ENCODE data around the gene FABP6.
A peak's percentile ranks its signal among the peaks of the same experiment; 100 is the strongest.
"Not testable (repeated sequence)": the region's sequence is repeated elsewhere in the genome, so short reads cannot be mapped to it uniquely, and the experiment has no call there.

Gene FABP6, protein sequence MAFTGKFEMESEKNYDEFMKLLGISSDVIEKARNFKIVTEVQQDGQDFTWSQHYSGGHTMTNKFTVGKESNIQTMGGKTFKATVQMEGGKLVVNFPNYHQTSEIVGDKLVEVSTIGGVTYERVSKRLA
- long read RNA-seq, donor 1 = 0 reads
- long read RNA-seq, donor 2 = 0 reads
- long read RNA-seq, donor 3 = 0 reads
- long read RNA-seq, donor 4 = 0 reads
- long read RNA-seq, donor 5 = 0 reads
- long read RNA-seq, donor 6 = 0 reads
- long read RNA-seq, donor 7 = 0 reads
- long read RNA-seq, donor 8, partial matches to known transcripts = 36 of 36 reads
- long read RNA-seq, donor 8, other reads (novel, unspliced or antisense) = 0 of 36 reads

DNA sequence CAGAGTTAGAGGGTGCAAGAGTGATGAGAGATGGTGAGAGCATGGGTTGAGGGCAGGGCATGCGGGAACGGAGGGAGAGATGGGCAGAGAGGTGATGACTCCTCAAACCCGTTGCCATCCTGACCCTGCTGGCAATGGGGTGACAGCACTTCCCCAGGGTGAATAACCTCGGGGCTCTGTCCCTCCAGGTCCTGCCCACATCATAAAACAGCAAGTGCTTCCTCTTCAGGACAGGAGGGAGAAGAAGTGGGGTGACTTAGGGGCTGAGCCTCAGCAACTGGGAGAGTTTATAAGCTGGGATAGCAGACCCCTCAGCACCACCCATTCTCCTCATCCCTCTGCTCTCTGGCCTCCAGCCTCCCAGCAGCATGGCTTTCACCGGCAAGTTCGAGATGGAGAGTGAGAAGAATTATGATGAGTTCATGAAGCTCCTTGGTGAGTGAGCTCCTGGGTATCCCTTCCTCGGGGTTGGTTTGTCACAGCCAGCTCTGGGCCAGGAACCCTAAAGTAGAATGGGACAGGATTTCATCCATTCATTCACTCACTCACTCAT lies at the start of gene FABP6:
Gene FABP6, plus strand, starts transcription at position 317 of the 553 bp plus-strand sequence. Its CDS starts 52 bp downstream, at position 369.
- no peak for DNase-seq

GRCh38 chr5:160180931-160181330 lies 48.4 kb upstream of the FABP6 start:
- no peak for DNase-seq

DNA sequence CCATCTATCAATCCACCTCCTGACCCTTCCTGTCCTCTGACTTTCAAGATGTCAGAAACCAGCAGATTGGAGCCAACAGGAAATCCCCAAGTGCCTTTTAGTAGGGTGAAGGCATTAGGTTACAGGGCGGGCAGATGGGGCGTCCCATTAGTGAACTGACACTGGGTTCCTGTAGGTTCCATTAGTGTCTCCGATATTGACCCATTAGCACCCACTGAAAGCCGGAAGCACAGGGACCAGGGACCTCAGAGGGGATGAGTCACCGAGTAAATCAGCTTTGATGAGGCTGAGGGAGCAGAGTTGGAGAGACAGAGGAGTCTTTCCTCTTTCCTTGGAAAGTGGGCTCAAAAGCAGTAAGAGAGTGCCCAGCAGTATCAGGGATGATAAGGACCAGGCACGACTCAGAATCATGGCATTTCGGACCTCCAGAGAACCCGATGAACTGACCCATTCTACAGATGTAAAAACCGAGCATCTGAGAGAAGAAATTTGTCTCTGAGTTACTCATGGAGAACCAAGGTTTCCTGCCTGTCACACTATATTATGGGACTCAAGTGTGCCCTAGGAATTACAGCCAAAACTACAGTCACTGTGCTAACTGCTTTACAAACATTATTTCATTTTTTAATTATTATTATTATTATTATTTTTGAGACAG lies 47.2 kb upstream of the FABP6 start:
- DNase-seq = no peak

- no peak for DNase-seq
Measured at GRCh38 chr5:160183075-160183474, 46.2 kb upstream of the FABP6 start.

- DNase-seq = no peak
Measured at GRCh38 chr5:160185626-160186360, 43.5 kb upstream of the FABP6 start.

DNA sequence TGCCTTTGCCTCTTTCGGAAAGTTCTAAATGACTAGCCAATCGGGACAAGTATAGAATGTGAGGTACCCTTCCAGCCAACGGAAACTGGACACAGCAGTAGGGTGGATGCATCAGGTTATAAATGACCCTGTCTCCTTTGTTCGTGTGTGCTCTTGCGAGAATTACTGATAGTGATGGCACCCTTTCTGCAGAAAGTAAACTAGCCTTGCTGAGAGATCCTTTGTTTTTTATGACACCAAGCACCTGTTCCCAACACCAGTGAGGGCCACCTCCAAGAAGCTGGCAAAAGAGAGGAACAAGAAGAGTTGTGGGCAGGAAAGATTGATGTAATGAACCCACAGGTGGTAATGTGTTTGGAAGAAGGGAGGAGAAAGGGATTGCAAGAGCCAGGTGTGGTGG lies 42.8 kb upstream of the FABP6 start:
- no peak for DNase-seq

DNA sequence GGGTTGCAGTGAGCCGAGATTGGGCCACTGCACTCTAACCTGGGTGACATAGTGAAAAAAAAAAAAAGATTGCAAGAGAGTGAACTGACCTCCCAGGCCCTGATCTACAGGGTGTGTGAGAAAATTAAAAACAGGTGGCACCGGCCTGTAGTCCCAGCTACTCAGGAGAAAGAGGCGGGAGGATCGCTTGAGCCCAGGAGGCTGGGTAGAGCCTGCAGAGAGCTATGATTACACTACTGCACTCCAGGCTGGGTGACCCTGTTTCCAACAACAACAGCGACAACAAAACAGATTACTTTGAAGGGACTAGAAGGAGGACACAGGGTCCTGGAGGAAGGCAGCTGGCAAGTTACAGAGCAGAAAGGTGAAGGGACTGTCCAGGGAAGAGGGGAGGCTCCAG lies 42.2 kb upstream of the FABP6 start:
- no peak for DNase-seq

DNA sequence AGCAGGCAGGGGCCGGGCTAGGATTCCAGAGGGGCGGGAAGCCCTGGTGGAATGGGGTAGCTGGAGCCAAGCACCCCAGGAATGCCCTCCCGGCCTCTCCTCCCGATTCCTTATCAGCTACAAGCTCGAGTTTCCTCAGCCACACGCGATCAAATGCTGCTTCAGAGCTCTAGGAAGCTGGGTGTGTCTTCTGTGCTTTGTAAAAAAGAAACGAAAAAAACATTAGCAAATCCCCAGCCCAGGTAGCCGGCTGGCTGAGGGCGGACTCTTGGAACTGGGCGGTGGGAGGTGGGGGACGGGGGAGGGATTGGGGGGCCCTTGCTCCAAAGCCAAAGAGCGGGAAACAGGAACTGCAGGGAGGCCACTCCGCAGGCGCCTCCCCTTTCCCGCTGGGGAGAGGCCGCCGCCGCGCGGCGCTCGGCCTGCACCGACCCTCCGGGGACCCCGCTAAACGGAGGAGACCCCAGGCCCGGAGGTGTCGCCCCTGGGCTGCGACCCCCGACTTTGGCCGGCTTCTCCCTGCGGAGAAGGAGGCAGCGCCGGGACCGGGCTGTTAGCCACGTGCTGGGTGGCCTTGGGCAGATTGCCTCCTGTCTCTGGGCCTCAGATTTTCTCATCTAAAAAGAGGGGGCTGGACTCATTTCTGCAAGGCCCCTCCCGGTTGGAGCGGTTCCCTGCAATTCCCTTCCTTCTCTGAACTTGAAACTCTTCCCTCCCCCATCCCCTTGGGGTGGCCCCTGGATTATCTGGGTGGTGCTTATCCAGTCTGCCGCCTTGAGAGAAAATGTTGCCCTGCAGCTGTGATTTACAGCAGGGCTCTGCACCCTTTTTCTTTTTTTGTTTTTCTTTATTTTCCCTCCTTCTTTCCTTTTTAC lies 40.9 kb upstream of the FABP6 start:
- DNase-seq = peak; percentile 74

GRCh38 chr5:160192424-160192823 lies 36.9 kb upstream of the FABP6 start:
- DNase-seq = no peak

DNA sequence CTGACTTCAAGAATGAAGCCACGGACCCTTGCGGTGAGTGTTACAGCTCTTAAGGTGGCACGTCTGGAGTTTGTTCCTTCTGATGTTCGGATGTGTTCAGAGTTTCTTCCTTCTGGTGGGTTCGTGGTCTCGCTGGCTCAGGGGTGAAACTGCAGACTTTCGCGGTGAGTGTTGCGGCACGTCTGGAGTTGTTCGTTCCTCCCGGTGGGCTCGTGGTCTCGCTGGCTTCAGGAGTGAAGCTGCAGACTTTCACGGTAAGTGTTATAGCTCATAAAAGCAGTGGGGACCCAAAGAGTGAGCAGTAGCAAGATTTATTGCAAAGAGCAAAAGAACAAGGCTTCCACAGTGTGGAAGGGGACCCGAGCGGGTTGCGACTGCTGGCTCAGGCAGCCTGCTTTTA lies 36.2 kb upstream of the FABP6 start:
- DNase-seq = not testable (repeated sequence)

- not testable (repeated sequence) for DNase-seq
Measured at GRCh38 chr5:160193790-160194189, 35.5 kb upstream of the FABP6 start.

DNA sequence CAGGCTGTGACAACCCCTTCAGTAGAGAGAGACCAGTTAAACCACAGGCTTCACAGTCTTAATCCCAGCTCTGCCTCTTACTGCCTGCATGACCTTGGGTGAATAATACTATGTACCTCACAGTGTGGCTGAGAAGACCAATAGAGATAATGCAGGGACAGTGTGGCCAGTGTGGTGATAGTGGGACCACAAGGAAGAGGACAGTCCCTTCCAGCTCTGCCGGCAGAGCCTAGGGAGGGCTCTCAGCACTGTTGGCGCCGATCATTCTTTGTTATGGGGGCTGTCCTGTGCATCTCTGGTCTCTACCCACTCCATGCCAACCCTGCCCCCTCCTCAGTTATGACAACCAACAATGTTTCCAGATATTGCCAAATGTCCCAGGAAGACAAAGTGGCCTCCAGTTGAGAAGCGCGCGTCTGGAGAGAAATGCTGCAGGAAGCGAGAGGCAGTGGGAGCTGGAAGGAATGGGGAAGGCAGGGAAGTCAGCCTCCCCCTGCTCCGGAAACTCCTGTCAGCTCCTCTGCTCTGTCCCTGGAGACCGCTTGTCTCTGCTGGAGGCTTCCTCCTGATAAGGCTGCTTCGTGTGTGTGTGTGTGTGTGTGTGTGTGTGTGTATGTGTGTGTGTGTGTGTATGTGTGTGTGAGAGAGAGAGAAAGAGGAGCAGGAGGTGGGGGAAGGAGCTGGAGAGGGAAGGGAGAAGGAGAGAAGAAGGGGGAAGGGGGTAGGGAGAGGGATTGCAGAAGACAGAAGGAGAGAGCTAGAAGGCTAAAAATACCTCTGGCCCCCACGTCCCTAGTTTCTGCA lies 31.8 kb upstream of the FABP6 start:
- DNase-seq = peak; percentile 54

DNA sequence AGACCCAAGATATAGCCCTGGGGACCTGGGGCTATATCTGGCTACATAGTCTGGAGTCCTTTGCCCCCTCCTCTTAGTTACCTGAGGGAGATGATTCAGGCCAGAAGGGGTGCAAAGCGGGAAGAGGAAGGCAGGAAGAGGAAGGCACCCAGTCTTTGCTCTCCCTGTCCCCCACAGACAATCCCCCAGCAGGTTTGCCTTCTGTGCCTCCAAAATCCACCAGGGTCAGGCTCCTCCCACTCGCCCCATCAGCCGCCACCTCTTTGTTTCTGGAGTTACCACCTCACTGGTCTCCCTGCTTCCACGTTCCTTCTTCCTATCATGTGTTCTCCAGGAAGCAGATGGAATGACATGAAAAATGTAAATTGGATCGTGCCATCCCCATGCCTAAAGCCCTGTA lies 31.2 kb upstream of the FABP6 start:
- no peak for DNase-seq

- no peak for DNase-seq
Measured at GRCh38 chr5:160198841-160199409, 30.4 kb upstream of the FABP6 start.

GRCh38 chr5:160199410-160199911 lies 29.8 kb upstream of the FABP6 start:
- peak; percentile 83 for DNase-seq

DNA sequence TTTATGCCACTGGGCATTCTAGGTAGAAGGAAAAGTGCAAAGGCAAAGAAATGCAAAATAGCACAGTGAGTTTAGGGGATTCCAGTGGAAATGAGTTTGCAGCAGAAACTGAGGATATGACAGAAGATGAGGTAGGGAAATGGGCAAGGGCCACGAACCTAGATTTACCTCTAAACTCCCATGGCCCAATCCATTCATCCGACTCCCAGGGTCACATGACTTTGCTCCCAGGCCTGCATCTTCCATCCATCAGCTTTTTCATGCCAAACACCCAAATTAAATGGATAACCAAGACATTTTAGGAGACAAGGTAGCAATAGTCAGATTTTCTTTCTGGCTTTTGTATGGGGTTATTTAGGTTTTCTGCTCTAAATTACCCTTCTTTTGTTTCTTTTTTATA lies 22.2 kb upstream of the FABP6 start:
- DNase-seq = no peak

- DNase-seq = no peak
Measured at GRCh38 chr5:160209917-160210316, 19.4 kb upstream of the FABP6 start.

DNA sequence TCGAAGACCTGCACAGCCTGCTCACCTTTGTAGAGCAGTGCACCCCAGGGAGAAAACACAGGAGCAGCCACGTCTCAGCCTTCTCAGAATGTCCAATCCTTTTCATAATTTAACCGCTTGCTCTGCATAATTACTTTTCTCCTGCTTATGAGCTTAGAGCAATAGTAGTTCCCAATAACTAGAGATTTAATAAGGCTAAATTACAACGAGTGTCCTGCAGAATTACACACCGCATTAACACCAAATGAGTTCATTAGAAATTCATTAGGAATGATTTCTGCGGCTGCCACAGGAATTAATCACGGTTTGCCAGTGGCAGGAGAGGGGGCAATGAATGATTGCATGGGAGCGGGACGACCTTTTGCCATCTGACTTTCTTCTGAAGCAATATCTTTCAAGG lies 18.7 kb upstream of the FABP6 start:
- DNase-seq = no peak

GRCh38 chr5:160211352-160211751 lies 18.0 kb upstream of the FABP6 start:
- DNase-seq = no peak

DNA sequence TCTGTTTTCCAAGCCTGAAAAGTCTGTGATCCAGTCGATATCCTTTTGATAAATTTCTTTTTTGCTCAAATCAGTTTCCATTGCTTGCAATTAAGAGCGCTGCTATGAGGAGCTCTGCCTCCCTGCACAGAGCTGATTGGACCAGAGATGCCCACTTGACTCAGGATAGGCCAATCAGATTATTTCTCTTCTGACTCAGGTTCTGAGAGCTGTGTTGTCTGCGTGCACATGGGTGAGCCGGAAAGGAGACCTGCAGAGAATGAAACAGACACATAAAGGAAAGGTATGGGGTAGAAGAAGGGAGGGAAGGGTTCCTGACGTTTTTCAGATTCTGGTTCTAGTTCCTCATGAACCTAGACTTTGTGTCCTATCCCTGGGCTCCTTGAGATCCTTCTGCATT lies 15.8 kb upstream of the FABP6 start:
- DNase-seq = no peak

GRCh38 chr5:160219356-160219755 lies 9.9 kb upstream of the FABP6 start:
- no peak for DNase-seq
